SK-N-SH treated with all-trans-retinoic acid at 6 μM for 48 hours (cell line): ENCODE data around the gene NAALADL2.

Source experiments
- ATAC-seq: fragments of 200-7000 bp; cut with Tn5 transposase; 3 replicates; pipeline ENCODE4 v1.9.1; 2020; ENCODE audit warnings: mild to moderate bottlenecking, moderate library complexity
- ARNTL ChIP-seq: fragments of 450-650 bp; formaldehyde crosslinking; IDR thresholded peaks from 2 replicates; pipeline ENCODE4 v1.5.0; 2020; ENCODE audit warnings: low read depth, mild to moderate bottlenecking, moderate library complexity, borderline replicate concordance
- BACH2 ChIP-seq: fragments of 250-450 bp; sonication (Bioruptor Pico); IDR thresholded peaks from 2 replicates; pipeline ENCODE4 v1.9.0; 2021; ENCODE audit warnings: mild to moderate bottlenecking, borderline replicate concordance
- CREB5 ChIP-seq: fragments of 250-450 bp; sonication (Bioruptor Pico); IDR thresholded peaks from 2 replicates; pipeline ENCODE4 v1.5.1; 2020; ENCODE audit warnings: low read depth, mild to moderate bottlenecking, moderate library complexity
- CSDC2 ChIP-seq: fragments of 250-450 bp; sonication (Bioruptor Pico); IDR thresholded peaks from 2 replicates; pipeline ENCODE4 v1.5.0; 2020; ENCODE audit warnings: mild to moderate bottlenecking, moderate library complexity
- CSRNP3 ChIP-seq: fragments of 250-450 bp; sonication (Bioruptor Pico); IDR thresholded peaks from 2 replicates; pipeline ENCODE4 v1.5.1; 2021; ENCODE audit warnings: mild to moderate bottlenecking, moderate library complexity
- ESRRG ChIP-seq: fragments of 250-450 bp; sonication (Bioruptor Pico); IDR thresholded peaks from 2 replicates; pipeline ENCODE4 v1.6.1; 2021; ENCODE audit warnings: mild to moderate bottlenecking
- GLIS3 ChIP-seq: fragments of 250-450 bp; sonication (Bioruptor Pico); IDR thresholded peaks from 2 replicates; pipeline ENCODE4 v1.5.0; 2020; ENCODE audit warnings: mild to moderate bottlenecking, moderate library complexity
- ISL1 ChIP-seq: fragments of 250-450 bp; sonication (Bioruptor Pico); IDR thresholded peaks from 2 replicates; pipeline ENCODE4 v2.1.2; 2022; ENCODE audit warnings: mild to moderate bottlenecking, moderate library complexity
- PATZ1 ChIP-seq: fragments of 250-450 bp; sonication (Bioruptor Pico); IDR thresholded peaks from 2 replicates; pipeline ENCODE4 v1.8.0; 2020; ENCODE audit warnings: mild to moderate bottlenecking, moderate library complexity, borderline replicate concordance
- POU6F1 ChIP-seq: fragments of 250-450 bp; sonication (Bioruptor Pico); IDR thresholded peaks from 2 replicates; pipeline ENCODE4 v1.8.0; 2021; ENCODE audit warnings: low read depth, mild to moderate bottlenecking, moderate library complexity, borderline replicate concordance
- RARB ChIP-seq: fragments of 250-450 bp; sonication (Bioruptor Pico); IDR thresholded peaks from 2 replicates; pipeline ENCODE4 v1.8.0; 2021; ENCODE audit warnings: mild to moderate bottlenecking, moderate library complexity
- TCF4 ChIP-seq: fragments of 250-450 bp; sonication (Bioruptor Pico); IDR thresholded peaks from 2 replicates; pipeline ENCODE4 v1.8.0; 2021; ENCODE audit warnings: mild to moderate bottlenecking, moderate library complexity, borderline replicate concordance
- TOX ChIP-seq: fragments of 250-450 bp; sonication (Bioruptor Pico); IDR thresholded peaks from 2 replicates; pipeline ENCODE4 v1.8.0; 2021; ENCODE audit warnings: mild to moderate bottlenecking, moderate library complexity, borderline replicate concordance
- TSHZ2 ChIP-seq: fragments of 250-450 bp; sonication (Bioruptor Pico); IDR thresholded peaks from 2 replicates; pipeline ENCODE4 v1.5.0; 2020; ENCODE audit warnings: mild to moderate bottlenecking, moderate library complexity
- ZC3H10 ChIP-seq: fragments of 250-450 bp; sonication (Bioruptor Pico); IDR thresholded peaks from 2 replicates; pipeline ENCODE4 v1.5.1; 2021; ENCODE audit warnings: mild to moderate bottlenecking, moderate library complexity
- ZFP3 ChIP-seq: fragments of 250-450 bp; sonication (Bioruptor Pico); IDR thresholded peaks from 2 replicates; pipeline ENCODE4 v1.5.0; 2020; ENCODE audit warnings: mild to moderate bottlenecking, moderate library complexity
- ZFP30 ChIP-seq: fragments of 450-650 bp; formaldehyde crosslinking; IDR thresholded peaks from 2 replicates; pipeline ENCODE4 v1.5.0; 2022; ENCODE audit warnings: mild to moderate bottlenecking, moderate library complexity
- ZNF565 ChIP-seq: fragments of 450-650 bp; formaldehyde crosslinking; conservative IDR thresholded peaks from 2 replicates; pipeline ENCODE4 v1.5.0; 2020; ENCODE audit warnings: low read depth, mild to moderate bottlenecking, moderate library complexity
- ZNF70 ChIP-seq: fragments of 450-650 bp; formaldehyde crosslinking; IDR thresholded peaks from 2 replicates; pipeline ENCODE4 v1.5.0; 2020; ENCODE audit warnings: mild to moderate bottlenecking, moderate library complexity
- ZNF8 ChIP-seq: fragments of 450-650 bp; formaldehyde crosslinking; IDR thresholded peaks from 2 replicates; pipeline ENCODE4 v1.5.0; 2020; ENCODE audit warnings: mild to moderate bottlenecking, moderate library complexity

Gene NAALADL2

GRCh38 chr3:175179055-175179454 is 319.9 kb downstream of the NAALADL2 start:
- no peak for ATAC-seq
- TF ChIP-seq ISL1 (CRISPR knock-in tag) (no peak), ARNTL (CRISPR knock-in tag) (no peak), ZC3H10 (CRISPR knock-in tag) (no peak), CSRNP3 (no peak), BACH2 (no peak), ZFP3 (CRISPR knock-in tag) (no peak), TCF4 (CRISPR knock-in tag) (no peak), TOX (CRISPR knock-in tag) (no peak)

- TF ChIP-seq ZNF565 (no peak), TSHZ2 (CRISPR knock-in tag) (no peak), ISL1 (CRISPR knock-in tag) (no peak), CSDC2 (CRISPR knock-in tag) (no peak), ZFP3 (CRISPR knock-in tag) (no peak), BACH2 (no peak), ARNTL (CRISPR knock-in tag) (no peak)
Observed at GRCh38 chr3:175184392-175184791, 325.3 kb downstream of the NAALADL2 start.

GRCh38 chr3:175185903-175186302 is 326.8 kb downstream of the NAALADL2 start:
- ATAC-seq: no peak
- TF ChIP-seq ZFP30: no peak
- no peak for TF ChIP-seq ZFP3 (CRISPR knock-in tag)
- no peak for TF ChIP-seq RARB
- no peak for TF ChIP-seq ISL1 (CRISPR knock-in tag)
- TF ChIP-seq CSRNP3: no peak
- no peak for TF ChIP-seq ESRRG (CRISPR knock-in tag)
- no peak for TF ChIP-seq TOX (CRISPR knock-in tag)
- no peak for TF ChIP-seq POU6F1 (CRISPR knock-in tag)
- no peak for TF ChIP-seq BACH2
- TF ChIP-seq TCF4 (CRISPR knock-in tag): no peak
- no peak for TF ChIP-seq ZNF565

More at GRCh38 chr3:175184392-175184791, 325.3 kb downstream of the NAALADL2 start:
- no peak for ATAC-seq

GRCh38 chr3:175186511-175186910 is 327.4 kb downstream of the NAALADL2 start:
- ATAC-seq: no peak
- no peak for TF ChIP-seq ESRRG (CRISPR knock-in tag)
- no peak for TF ChIP-seq ZNF8 (CRISPR knock-in tag)
- TF ChIP-seq PATZ1: no peak
- TF ChIP-seq CSDC2 (CRISPR knock-in tag): no peak
- TF ChIP-seq CREB5 (CRISPR knock-in tag): no peak
- TF ChIP-seq ZNF70 (CRISPR knock-in tag): no peak
- TF ChIP-seq GLIS3 (CRISPR knock-in tag): no peak
- no peak for TF ChIP-seq ZFP30
- no peak for TF ChIP-seq TOX (CRISPR knock-in tag)
- no peak for TF ChIP-seq POU6F1 (CRISPR knock-in tag)
- no peak for TF ChIP-seq ARNTL (CRISPR knock-in tag)
- TF ChIP-seq ISL1 (CRISPR knock-in tag): no peak
